Smooth muscle cell (in vitro differentiated cells): ENCODE measurements around the gene PDLIM7. TPM values are rescaled to one million over a fixed set of nuclear protein-coding genes. Genes with fewer than 3 reads are reported as not detected.
A peak's percentile ranks its signal among the peaks of the same experiment; 100 is the strongest.

Experiments
- DNase-seq: peaks from one replicate; lab custom pipeline; 2025; ENCODE audit not compliant: unreplicated experiment; lab: John Stamatoyannopoulos, UW
- H2AFZ ChIP-seq: fragments of 200-600 bp; sonication (generic); 2 replicates; pipeline ENCODE4 v1.6.0; 2016; ENCODE audit warnings: antibody characterized with exemption, low read depth, mild to moderate bottlenecking
- H3F3A ChIP-seq: fragments of 200-600 bp; sonication (generic); 2 replicates; pipeline ENCODE4 v1.6.0; 2017; ENCODE audit warnings: antibody characterized with exemption, low read depth
- H3K27ac ChIP-seq: fragments of 200-600 bp; sonication (generic); 2 replicates; pipeline ENCODE4 v1.5.1; 2016; ENCODE audit warnings: low read depth, mild to moderate bottlenecking
- H3K27me3 ChIP-seq: fragments of 200-600 bp; sonication (generic); 2 replicates; pipeline ENCODE4 v1.6.1; 2016; ENCODE audit warnings: low read depth, mild to moderate bottlenecking
- H3K36me3 ChIP-seq: fragments of 200-600 bp; sonication (generic); 2 replicates; pipeline ENCODE4 v1.5.1; 2016; ENCODE audit warnings: low read depth
- H3K4me1 ChIP-seq: fragments of 200-600 bp; sonication (generic); 2 replicates; pipeline ENCODE4 v1.5.1; 2016; ENCODE audit warnings: low read depth
- H3K4me2 ChIP-seq: fragments of 200-600 bp; sonication (generic); 2 replicates; pipeline ENCODE4 v1.6.0; 2016; ENCODE audit warnings: mild to moderate bottlenecking
- H3K4me3 ChIP-seq: fragments of 200-600 bp; sonication (generic); 2 replicates; pipeline ENCODE4 v1.5.1; 2016; ENCODE audit warnings: mild to moderate bottlenecking
- H3K79me2 ChIP-seq: fragments of 200-600 bp; sonication (generic); 2 replicates; pipeline ENCODE4 v1.6.0; 2016; ENCODE audit warnings: low read depth, mild to moderate bottlenecking
- H3K9ac ChIP-seq: fragments of 200-600 bp; sonication (generic); 2 replicates; pipeline ENCODE4 v1.6.0; 2016; ENCODE audit warnings: low read depth
- H3K9me3 ChIP-seq: fragments of 200-600 bp; sonication (generic); replicated peaks from 2 replicates; pipeline ENCODE4 v1.5.1; 2016; ENCODE audit warnings: low read depth
- H4K20me1 ChIP-seq: fragments of 200-600 bp; sonication (generic); 2 replicates; pipeline ENCODE4 v1.6.0; 2016; ENCODE audit warnings: low read depth
- WGBS: methylation state at CpG from one replicate; pipeline ENCODE4 v1.1.7; 2016; ENCODE audit warnings: low lambda C conversion rate; 5-methylcytosine and 5-hydroxymethylcytosine counted together
- polyA plus RNA-seq: library from polyadenylated mRNA; unstranded; fragments of >200 nt; fragmentation: Nextera tagmentation; extraction: Ambion mirVana; gene quantifications from 2 replicates; pipeline ENCODE4 v1.2.1, GENCODE V29; 2016
- total RNA-seq: library from RNA; depleted of rRNA; stranded (reverse); fragments of >200 nt; gene quantifications from 2 replicates; pipeline ENCODE4 v1.2.3, GENCODE V29; 2014
- TF ChIP-seq, protein P1 (sequence below): fragments of 200-600 bp; sonication (generic); IDR thresholded peaks from 2 replicates; pipeline ENCODE4 v1.5.1; 2017; ENCODE audit warnings: borderline replicate concordance, mild to moderate bottlenecking, antibody characterized with exemption; ENCODE audit not compliant: insufficient read depth, poor library complexity, severe bottlenecking

Gene PDLIM7
- total and polyA plus RNA-seq, 2 experiments from 2014 or later, result 235 to 511 TPM

DNA sequence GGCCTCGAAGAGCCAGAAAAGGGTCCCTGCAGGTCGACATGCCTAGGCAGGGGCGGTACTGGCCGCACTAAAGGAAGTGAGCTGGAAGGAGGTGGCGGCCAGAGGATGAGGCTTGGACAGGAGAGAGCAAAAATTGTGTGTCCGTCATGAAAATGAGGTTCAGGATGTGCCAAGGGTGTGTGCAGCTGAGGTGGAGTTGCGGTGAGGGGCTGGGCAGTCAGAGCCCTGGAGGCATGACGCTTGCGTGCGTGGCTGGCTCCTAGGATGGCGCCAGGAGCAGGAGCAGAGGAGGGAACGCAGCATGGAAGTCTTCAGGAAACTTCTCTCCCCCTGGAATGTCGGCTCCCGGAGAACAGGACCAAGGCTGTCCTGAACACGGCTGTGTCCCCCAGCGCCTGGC is 5.5 kb upstream of the PDLIM7 start:
- Histone ChIP-seq H3K27ac (no peak overlapping the region), H3K4me2 (no peak overlapping the region), H3K4me3 (no peak overlapping the region), H2AFZ (no peak overlapping the region), H3K27me3 (no peaks in the 10 kb centered on the region), H3F3A (peaks cover 4% of the 10 kb centered on the region), H3K79me2 (no peaks in the 10 kb centered on the region), H3K36me3 (no peaks in the 10 kb centered on the region), H3K9me3 (no peaks in the 10 kb centered on the region), H3K9ac (no peak overlapping the region), H4K20me1 (no peaks in the 10 kb centered on the region), H3K4me1 (peaks cover 11% of the 10 kb centered on the region)
- TF ChIP-seq, protein P1, sequence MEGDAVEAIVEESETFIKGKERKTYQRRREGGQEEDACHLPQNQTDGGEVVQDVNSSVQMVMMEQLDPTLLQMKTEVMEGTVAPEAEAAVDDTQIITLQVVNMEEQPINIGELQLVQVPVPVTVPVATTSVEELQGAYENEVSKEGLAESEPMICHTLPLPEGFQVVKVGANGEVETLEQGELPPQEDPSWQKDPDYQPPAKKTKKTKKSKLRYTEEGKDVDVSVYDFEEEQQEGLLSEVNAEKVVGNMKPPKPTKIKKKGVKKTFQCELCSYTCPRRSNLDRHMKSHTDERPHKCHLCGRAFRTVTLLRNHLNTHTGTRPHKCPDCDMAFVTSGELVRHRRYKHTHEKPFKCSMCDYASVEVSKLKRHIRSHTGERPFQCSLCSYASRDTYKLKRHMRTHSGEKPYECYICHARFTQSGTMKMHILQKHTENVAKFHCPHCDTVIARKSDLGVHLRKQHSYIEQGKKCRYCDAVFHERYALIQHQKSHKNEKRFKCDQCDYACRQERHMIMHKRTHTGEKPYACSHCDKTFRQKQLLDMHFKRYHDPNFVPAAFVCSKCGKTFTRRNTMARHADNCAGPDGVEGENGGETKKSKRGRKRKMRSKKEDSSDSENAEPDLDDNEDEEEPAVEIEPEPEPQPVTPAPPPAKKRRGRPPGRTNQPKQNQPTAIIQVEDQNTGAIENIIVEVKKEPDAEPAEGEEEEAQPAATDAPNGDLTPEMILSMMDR, result no peak
- WGBS, result 85% methylated on average over 16 of the region's 16 CpGs
- no peak for DNase-seq

DNA sequence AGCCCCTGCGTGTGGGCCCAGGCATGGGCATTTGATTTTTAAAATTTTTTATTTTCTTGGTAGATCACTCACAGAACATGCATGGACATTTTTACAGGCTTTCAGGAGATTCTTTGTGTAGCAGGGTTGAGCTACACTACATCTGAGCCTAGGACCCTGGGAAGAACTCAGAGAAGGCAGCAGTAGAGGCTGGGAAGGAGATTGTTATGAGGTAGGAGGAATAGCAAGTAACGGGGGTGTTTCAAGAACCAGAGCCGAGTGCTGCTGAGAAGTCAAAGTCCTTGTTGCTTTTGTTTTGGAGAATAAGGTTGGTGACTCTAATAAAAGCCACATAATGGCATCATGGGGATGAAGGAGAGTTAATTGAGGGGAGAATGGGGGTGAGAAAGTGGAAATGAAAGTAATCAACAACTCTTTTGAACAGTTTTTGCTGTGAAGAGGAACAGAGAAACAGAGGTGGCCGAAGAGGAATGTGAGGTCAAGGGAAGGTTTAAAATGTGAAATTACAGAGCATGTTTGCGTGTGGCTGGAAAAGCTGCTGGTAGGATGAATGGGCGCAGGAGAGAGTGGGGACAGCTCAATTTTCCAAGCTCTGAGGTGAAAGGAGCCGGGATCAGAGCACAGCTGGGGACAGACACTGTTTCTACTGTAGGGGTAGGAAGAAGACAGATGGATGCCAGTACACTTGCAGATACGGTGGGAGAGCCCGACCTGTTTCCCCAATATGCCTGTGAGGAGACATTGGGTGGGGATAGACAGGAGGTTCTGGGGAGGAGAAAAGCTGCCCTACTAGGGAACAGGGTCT is 4.7 kb upstream of the PDLIM7 start:
- Histone ChIP-seq H3K4me2 (no peak overlapping the region), H3K9me3 (no peaks in the 10 kb centered on the region), H3K4me3 (no peak overlapping the region), H3K4me1 (peaks cover 11% of the 10 kb centered on the region), H3F3A (peaks cover 4% of the 10 kb centered on the region), H4K20me1 (no peaks in the 10 kb centered on the region), H3K27me3 (no peaks in the 10 kb centered on the region), H2AFZ (no peak overlapping the region), H3K36me3 (no peaks in the 10 kb centered on the region), H3K27ac (no peak overlapping the region), H3K9ac (no peak overlapping the region), H3K79me2 (no peaks in the 10 kb centered on the region)
- 71% methylated on average over 9 of the region's 9 CpGs for WGBS
- TF ChIP-seq, protein P1, result no peak
- DNase-seq, result no peak

DNA sequence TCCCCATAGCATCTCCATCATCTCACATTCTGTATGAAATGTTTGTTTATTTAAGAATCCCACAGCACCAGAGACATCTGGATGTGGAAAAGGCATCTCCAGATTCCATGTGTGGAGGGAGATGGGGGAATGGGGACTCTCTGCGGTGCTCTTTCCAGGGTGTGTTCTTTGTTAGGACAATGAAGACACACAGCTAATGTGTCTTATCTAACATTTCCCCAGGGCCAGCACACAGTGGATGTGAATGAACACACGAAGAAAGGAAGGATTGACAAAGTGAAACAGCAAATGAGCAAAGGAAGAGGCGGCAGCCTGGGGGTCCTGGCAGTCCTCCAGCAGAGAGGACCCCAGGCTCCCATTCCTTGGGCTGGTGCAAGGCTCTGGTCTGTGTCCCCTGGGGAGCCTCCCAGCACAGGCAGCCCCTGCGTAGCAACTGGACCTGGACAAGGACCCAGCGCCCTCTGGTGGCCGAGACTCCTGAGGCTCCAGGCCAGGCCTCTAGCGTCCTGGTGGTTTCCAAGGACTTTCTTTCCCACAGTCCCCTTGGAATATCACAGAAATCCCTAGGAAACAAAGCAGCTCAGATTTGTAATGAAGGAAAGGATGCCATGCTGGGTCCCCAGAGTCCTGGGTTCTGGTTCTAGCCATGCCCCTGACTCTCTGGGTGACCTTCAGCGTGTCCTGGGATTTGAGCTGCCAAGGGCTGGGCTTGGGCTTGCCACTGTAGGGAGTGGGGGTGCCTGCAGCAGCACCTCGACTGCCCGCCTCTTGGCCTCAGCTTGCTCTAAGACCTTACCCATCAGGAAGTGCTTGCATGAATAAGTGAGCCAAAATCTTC is 3.5 kb upstream of the PDLIM7 start:
- H3K27ac ChIP-seq, result peak overlapping the region; percentile 4
- peaks cover 4% of the 10 kb centered on the region for H3K79me2 ChIP-seq
- H3F3A ChIP-seq, result peaks cover 10% of the 10 kb centered on the region
- peaks cover 17% of the 10 kb centered on the region for H3K4me1 ChIP-seq
- H2AFZ ChIP-seq, result no peak overlapping the region
- 32% methylated on average over 10 of the region's 10 CpGs for WGBS
- peak overlapping the region; percentile 59 for H3K4me2 ChIP-seq
- no peaks in the 10 kb centered on the region for H3K27me3 ChIP-seq
- H3K9me3 ChIP-seq, result no peaks in the 10 kb centered on the region
- H4K20me1 ChIP-seq, result no peaks in the 10 kb centered on the region
- no peaks in the 10 kb centered on the region for H3K36me3 ChIP-seq
- peak; percentile 84 for DNase-seq
- no peak overlapping the region for H3K4me3 ChIP-seq
- no peak overlapping the region for H3K9ac ChIP-seq
- TF ChIP-seq, protein P1, result peak; percentile 93
